Activated CD4-positive, CD25-positive, alpha-beta regulatory T cell treated with anti-CD3 and anti-CD28 coated beads, Interleukin-2, amount 50 U/mL, for 24 hours (primary cell): ENCODE data around the gene SBF1.

Experiments used
- ATAC-seq, 2 donors: fragments of 150-1000 bp; cut with Tn5 transposase; one replicate each; pipeline ENCODE4 v1.10.0; 2021; ENCODE audit warnings: mild to moderate bottlenecking in 1 of 2, moderate library complexity in 1 of 2

Gene SBF1

GRCh38 chr22:50396751-50397370, 78.0 kb downstream of the SBF1 start:
- no peak for ATAC-seq
